Panc1 (cell line): ENCODE measurements around the gene NMUR1.

Experiments
- POLR2AphosphoS5 ChIP-seq: IDR thresholded peaks from 2 replicates; pipeline ENCODE4 v1.6.1; 2012; ENCODE audit warnings: mild to moderate bottlenecking, low read depth, low read length, moderate library complexity
- SIN3A ChIP-seq: IDR thresholded peaks from 2 replicates; pipeline ENCODE4 v1.6.1; 2012; ENCODE audit warnings: low read depth, mild to moderate bottlenecking, low read length, moderate library complexity, borderline replicate concordance; ENCODE audit not compliant: insufficient read depth
- TF ChIP-seq, protein P1 (sequence below): fragments of 450-650 bp; IDR thresholded peaks from 2 replicates; pipeline ENCODE4 v1.5.1; 2017; ENCODE audit warnings: mild to moderate bottlenecking
- TF ChIP-seq, protein P2 (sequence below), 2 experiments: IDR thresholded peaks; 2 replicates each; pipeline ENCODE4 v1.6.1; 2011 to 2012; ENCODE audit warnings: low read depth in 2 of 2, control low read depth in 1 of 2, low read length in 1 of 2, mild to moderate bottlenecking in 1 of 2, moderate library complexity in 1 of 2; ENCODE audit not compliant: insufficient read depth in 1 of 2

- TF ChIP-seq, protein P1, sequence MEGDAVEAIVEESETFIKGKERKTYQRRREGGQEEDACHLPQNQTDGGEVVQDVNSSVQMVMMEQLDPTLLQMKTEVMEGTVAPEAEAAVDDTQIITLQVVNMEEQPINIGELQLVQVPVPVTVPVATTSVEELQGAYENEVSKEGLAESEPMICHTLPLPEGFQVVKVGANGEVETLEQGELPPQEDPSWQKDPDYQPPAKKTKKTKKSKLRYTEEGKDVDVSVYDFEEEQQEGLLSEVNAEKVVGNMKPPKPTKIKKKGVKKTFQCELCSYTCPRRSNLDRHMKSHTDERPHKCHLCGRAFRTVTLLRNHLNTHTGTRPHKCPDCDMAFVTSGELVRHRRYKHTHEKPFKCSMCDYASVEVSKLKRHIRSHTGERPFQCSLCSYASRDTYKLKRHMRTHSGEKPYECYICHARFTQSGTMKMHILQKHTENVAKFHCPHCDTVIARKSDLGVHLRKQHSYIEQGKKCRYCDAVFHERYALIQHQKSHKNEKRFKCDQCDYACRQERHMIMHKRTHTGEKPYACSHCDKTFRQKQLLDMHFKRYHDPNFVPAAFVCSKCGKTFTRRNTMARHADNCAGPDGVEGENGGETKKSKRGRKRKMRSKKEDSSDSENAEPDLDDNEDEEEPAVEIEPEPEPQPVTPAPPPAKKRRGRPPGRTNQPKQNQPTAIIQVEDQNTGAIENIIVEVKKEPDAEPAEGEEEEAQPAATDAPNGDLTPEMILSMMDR = no peak
- TF ChIP-seq POLR2AphosphoS5 = no peak
- TF ChIP-seq, protein P2, sequence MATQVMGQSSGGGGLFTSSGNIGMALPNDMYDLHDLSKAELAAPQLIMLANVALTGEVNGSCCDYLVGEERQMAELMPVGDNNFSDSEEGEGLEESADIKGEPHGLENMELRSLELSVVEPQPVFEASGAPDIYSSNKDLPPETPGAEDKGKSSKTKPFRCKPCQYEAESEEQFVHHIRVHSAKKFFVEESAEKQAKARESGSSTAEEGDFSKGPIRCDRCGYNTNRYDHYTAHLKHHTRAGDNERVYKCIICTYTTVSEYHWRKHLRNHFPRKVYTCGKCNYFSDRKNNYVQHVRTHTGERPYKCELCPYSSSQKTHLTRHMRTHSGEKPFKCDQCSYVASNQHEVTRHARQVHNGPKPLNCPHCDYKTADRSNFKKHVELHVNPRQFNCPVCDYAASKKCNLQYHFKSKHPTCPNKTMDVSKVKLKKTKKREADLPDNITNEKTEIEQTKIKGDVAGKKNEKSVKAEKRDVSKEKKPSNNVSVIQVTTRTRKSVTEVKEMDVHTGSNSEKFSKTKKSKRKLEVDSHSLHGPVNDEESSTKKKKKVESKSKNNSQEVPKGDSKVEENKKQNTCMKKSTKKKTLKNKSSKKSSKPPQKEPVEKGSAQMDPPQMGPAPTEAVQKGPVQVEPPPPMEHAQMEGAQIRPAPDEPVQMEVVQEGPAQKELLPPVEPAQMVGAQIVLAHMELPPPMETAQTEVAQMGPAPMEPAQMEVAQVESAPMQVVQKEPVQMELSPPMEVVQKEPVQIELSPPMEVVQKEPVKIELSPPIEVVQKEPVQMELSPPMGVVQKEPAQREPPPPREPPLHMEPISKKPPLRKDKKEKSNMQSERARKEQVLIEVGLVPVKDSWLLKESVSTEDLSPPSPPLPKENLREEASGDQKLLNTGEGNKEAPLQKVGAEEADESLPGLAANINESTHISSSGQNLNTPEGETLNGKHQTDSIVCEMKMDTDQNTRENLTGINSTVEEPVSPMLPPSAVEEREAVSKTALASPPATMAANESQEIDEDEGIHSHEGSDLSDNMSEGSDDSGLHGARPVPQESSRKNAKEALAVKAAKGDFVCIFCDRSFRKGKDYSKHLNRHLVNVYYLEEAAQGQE (IDR thresholded peaks at IDR 0.05; ENCODE audit: insufficient read depth in 1 of 2, low read depth in 2 of 2, low read length in 1 of 2) = no peak
- TF ChIP-seq SIN3A = no peak
Observed at GRCh38 chr2:231524477-231525247, 5.6 kb downstream of the NMUR1 start.
